HEK293 (cell line): ENCODE data around the gene ZNF574.

Source experiments
- CTCF ChIA-PET: fragments of 350-600 bp; formaldehyde crosslinking; extraction: SDS; loops from one replicate; lab custom pipeline; 2021; ENCODE audit warnings: antibody characterized with exemption; lab: Yijun Ruan, JAX
- POLR2A ChIA-PET: fragments of 300-600 bp; formaldehyde crosslinking; extraction: SDS; loops from one replicate; lab custom pipeline; 2020; ENCODE audit warnings: antibody characterized with exemption, inconsistent platforms; lab: Yijun Ruan, JAX
- H3K27ac ChIP-seq: fragments of 200-500 bp; sonication (Bioruptor generic); 2 replicates; pipeline ENCODE4 v1.5.1; 2014; ENCODE audit warnings: low read depth, low read length, control low read depth, inconsistent platforms; ENCODE audit errors: extremely low read depth
- H3K36me3 ChIP-seq, 2 experiments: fragments of 200-500 bp in 1 of 2; sonication (Bioruptor generic) in 1 of 2; 1 replicate in 1 of 2; 2 replicates in 1 of 2; pipeline ENCODE4 v1.5.1; 2014 to 2017; ENCODE audit warnings: inconsistent platforms in 2 of 2, low read length in 2 of 2; ENCODE audit not compliant: control insufficient read depth in 2 of 2, insufficient read depth in 1 of 2
- H3K4me1 ChIP-seq: fragments of 200-500 bp; sonication (Bioruptor generic); 2 replicates; pipeline ENCODE4 v1.5.1; 2014; ENCODE audit warnings: mild to moderate bottlenecking, low read length, inconsistent platforms; ENCODE audit not compliant: control insufficient read depth, insufficient read depth
- H3K4me3 ChIP-seq: 2 replicates; pipeline ENCODE4 v1.5.1; 2011; ENCODE audit warnings: low read depth, mild to moderate bottlenecking, control low read depth, low read length, moderate library complexity
- H3K9me3 ChIP-seq: fragments of 200-500 bp; sonication (Bioruptor generic); 2 replicates; pipeline ENCODE4 v1.5.1; 2014; ENCODE audit warnings: low read depth, low read length, inconsistent platforms; ENCODE audit not compliant: control insufficient read depth, insufficient read depth
- ATF2 ChIP-seq: fragments of 450-650 bp; formaldehyde crosslinking; IDR thresholded peaks from 2 replicates; pipeline ENCODE4 v1.5.1; 2016; ENCODE audit warnings: missing biosample characterization, missing genetic modification characterization, low read depth
- KLF7 ChIP-seq: fragments of 450-650 bp; formaldehyde crosslinking; IDR thresholded peaks from 2 replicates; pipeline ENCODE4 v1.5.1; 2016; ENCODE audit warnings: missing biosample characterization, missing genetic modification characterization, borderline replicate concordance
- PRDM2 ChIP-seq: fragments of 450-650 bp; formaldehyde crosslinking; IDR thresholded peaks from 2 replicates; pipeline ENCODE4 v1.5.1; 2016; ENCODE audit warnings: missing biosample characterization, missing genetic modification characterization, borderline replicate concordance
- PRDM6 ChIP-seq: fragments of 450-650 bp; formaldehyde crosslinking; IDR thresholded peaks from 2 replicates; pipeline ENCODE4 v1.5.1; 2017; ENCODE audit warnings: missing biosample characterization, missing genetic modification characterization
- REST ChIP-seq: fragments of 450-650 bp; formaldehyde crosslinking; IDR thresholded peaks from 2 replicates; pipeline ENCODE4 v1.5.1; 2016; ENCODE audit warnings: missing biosample characterization, missing genetic modification characterization
- SETDB1 ChIP-seq: IDR thresholded peaks from one replicate; pipeline ENCODE4 v1.6.1; 2017; ENCODE audit warnings: mild to moderate bottlenecking, low read length, moderate library complexity, mixed read lengths; ENCODE audit not compliant: insufficient read length
- ZBTB8A ChIP-seq: fragments of 450-650 bp; formaldehyde crosslinking; IDR thresholded peaks from 2 replicates; pipeline ENCODE4 v1.5.1; 2016; ENCODE audit warnings: missing biosample characterization, missing genetic modification characterization
- ZNF514 ChIP-seq: fragments of 450-650 bp; formaldehyde crosslinking; IDR thresholded peaks from 2 replicates; pipeline ENCODE4 v1.5.1; 2016; ENCODE audit warnings: missing biosample characterization, missing genetic modification characterization
- ZNF518A ChIP-seq: fragments of 450-650 bp; formaldehyde crosslinking; conservative IDR thresholded peaks from 2 replicates; pipeline ENCODE4 v1.5.1; 2016; ENCODE audit warnings: low read depth, missing biosample characterization, missing genetic modification characterization

The ZNF574 gene

GRCh38 chr19:42113641-42114348 is 37.8 kb downstream of the ZNF574 start (continued):
- no peak for TF ChIP-seq ZNF518A (tag by site-specific recombination)

GRCh38 chr19:42114412-42114811 is 38.4 kb downstream of the ZNF574 start:
- POLR2A ChIA-PET, result interaction anchor here (0.9 to 1.5 kb wide), 5 partner anchors 13 to 129 kb away, joined by 3 to 7 read pairs (median 3); partner anchors contain the start of genes GSK3A and ZNF574
- 0 out of 2 replicates have a peak overlapping the region, but pooled peaks have one; percentile 5 for H3K27ac ChIP-seq
- no peak overlapping the region for H3K4me3 ChIP-seq
- CTCF ChIA-PET, result interaction anchor here (0.7 to 4.6 kb wide), 21 partner anchors 10 to 327 kb away, joined by 3 to 41 read pairs (median 7); partner anchors contain the start of gene POU2F2
- H3K36me3 ChIP-seq, result no peaks in the 10 kb centered on the region
- TF ChIP-seq ZNF514 (tag by site-specific recombination) (no peak), ZBTB8A (peak; percentile 40; the same call in 1 of the 2 replicates)
- H3K9me3 ChIP-seq, result no peaks in the 10 kb centered on the region
- peaks cover 9% of the 10 kb centered on the region; the same call in 1 of the 2 replicates for H3K4me1 ChIP-seq

- Histone ChIP-seq H3K4me3 (no peak overlapping the region), H3K27ac (no peak overlapping the region), H3K4me1 (peaks cover 9% of the 10 kb centered on the region; the same call in 1 of the 2 replicates), H3K9me3 (no peaks in the 10 kb centered on the region), H3K36me3 (no peaks in the 10 kb centered on the region)
- POLR2A ChIA-PET, result interaction anchor here (1.1 kb wide), 2 partner anchors 18 to 128 kb away, joined by 3 read pairs; no protein-coding TSS in a partner anchor
- CTCF ChIA-PET, result interaction anchor here (0.6 to 4.6 kb wide), 16 partner anchors 8 to 393 kb away, joined by 3 to 41 read pairs (median 4); partner anchors contain the start of gene POU2F2
- TF ChIP-seq PRDM6 (tag by site-specific recombination), result no peak
- TF ChIP-seq REST (tag by site-specific recombination), result peak; percentile 97
- TF ChIP-seq PRDM2 (tag by site-specific recombination), result no peak
- no peak for TF ChIP-seq KLF7 (tag by site-specific recombination)
- TF ChIP-seq ATF2 (tag by site-specific recombination), result no peak
- no peak for TF ChIP-seq SETDB1
Observed at GRCh38 chr19:42115219-42115618, 39.3 kb downstream of the ZNF574 start.
